T-helper 2 cell treated with Interferon-gamma antibody and Interleukin-4, amounts not matched to agents 5 μg/mL and 100 μg/mL, for 36 hours (primary cell): ENCODE results near the gene ASF1B.
"Not testable (repeated sequence)": the region's sequence is repeated elsewhere in the genome, so short reads cannot be mapped to it uniquely, and the experiment has no call there.

ENCODE experiments used
- DNase-seq: peaks from one replicate; pipeline ENCODE4 v3.0.0; 2021; ENCODE audit warnings: low spot score
- H3K27ac Mint-ChIP-seq: one replicate; pipeline ENCODE4 v1.8.0; 2021; ENCODE audit warnings: mild to moderate bottlenecking, mixed read lengths
- H3K27me3 Mint-ChIP-seq: one replicate; pipeline ENCODE4 v1.8.0; 2021; ENCODE audit warnings: low read depth, mixed read lengths
- H3K36me3 Mint-ChIP-seq: one replicate; pipeline ENCODE4 v1.8.0; 2021; ENCODE audit warnings: low read depth, mixed read lengths
- H3K4me1 Mint-ChIP-seq: one replicate; pipeline ENCODE4 v1.8.0; 2021; ENCODE audit warnings: low read depth, mixed read lengths
- H3K4me3 Mint-ChIP-seq: one replicate; pipeline ENCODE4 v1.8.0; 2022; ENCODE audit warnings: mild to moderate bottlenecking, moderate library complexity, mixed read lengths
- H3K9me3 Mint-ChIP-seq: one replicate; pipeline ENCODE4 v1.8.0; 2021; ENCODE audit warnings: mixed read lengths

ASF1B gene

GRCh38 chr19:14136509-14137281 lies at the start of gene ASF1B:
TSS of gene ASF1B (minus strand) at chr19:14136589. CDS start at chr19:14136456, 133 bp downstream.
- peak; percentile 99 for DNase-seq

GRCh38 chr19:14185691-14186090 lies 49.3 kb upstream of the ASF1B start:
- H3K4me3 Mint-ChIP-seq, H3K4me1 Mint-ChIP-seq, H3K27ac Mint-ChIP-seq: not testable (repeated sequence)

More at GRCh38 chr19:14136509-14137281, at the start of gene ASF1B:
- Mint-ChIP-seq H3K36me3 (peaks cover 32% of the 10 kb centered on the region), H3K9me3 (no peaks in the 10 kb centered on the region), H3K27me3 (no peaks in the 10 kb centered on the region), H3K4me1 (peaks cover 27% of the 10 kb centered on the region), H3K4me3 (peak within 1 kb of the TSS; percentile 85), H3K27ac (peak within 1 kb of the TSS; percentile 96)

GRCh38 chr19:14185158-14185557 lies 48.8 kb upstream of the ASF1B start:
- DNase-seq, result no peak
- no peak overlapping the region for H3K4me3 Mint-ChIP-seq
- H3K9me3 Mint-ChIP-seq, result no peaks in the 10 kb centered on the region
- no peaks in the 10 kb centered on the region for H3K27me3 Mint-ChIP-seq
- H3K36me3 Mint-ChIP-seq, result no peaks in the 10 kb centered on the region
- H3K4me1 Mint-ChIP-seq, result peaks cover under 1% of the 10 kb centered on the region
- H3K27ac Mint-ChIP-seq, result no peak overlapping the region

More at GRCh38 chr19:14185691-14186090, 49.3 kb upstream of the ASF1B start:
- not testable (repeated sequence) for DNase-seq, H3K27me3 Mint-ChIP-seq, H3K36me3 Mint-ChIP-seq, H3K9me3 Mint-ChIP-seq

- Mint-ChIP-seq H3K4me1 (no peaks in the 10 kb centered on the region), H3K27me3 (no peaks in the 10 kb centered on the region), H3K9me3 (no peaks in the 10 kb centered on the region), H3K36me3 (no peaks in the 10 kb centered on the region), H3K27ac (no peak overlapping the region), H3K4me3 (no peak overlapping the region)
- no peak for DNase-seq
Observed at GRCh38 chr19:14183741-14184350, 47.5 kb upstream of the ASF1B start.

GRCh38 chr19:14182476-14182875 lies 46.1 kb upstream of the ASF1B start:
- H3K27ac Mint-ChIP-seq, result no peak overlapping the region

GRCh38 chr19:14181906-14182305 lies 45.5 kb upstream of the ASF1B start:
- Mint-ChIP-seq H3K27me3 (no peaks in the 10 kb centered on the region), H3K36me3 (no peaks in the 10 kb centered on the region), H3K4me1 (no peaks in the 10 kb centered on the region), H3K27ac (no peak overlapping the region), H3K4me3 (no peak overlapping the region), H3K9me3 (no peaks in the 10 kb centered on the region)
- DNase-seq, result no peak

More at GRCh38 chr19:14182476-14182875, 46.1 kb upstream of the ASF1B start:
- Mint-ChIP-seq H3K4me1 (no peaks in the 10 kb centered on the region), H3K9me3 (no peaks in the 10 kb centered on the region), H3K27me3 (no peaks in the 10 kb centered on the region), H3K36me3 (no peaks in the 10 kb centered on the region), H3K4me3 (no peak overlapping the region)
- DNase-seq, result no peak

GRCh38 chr19:14181199-14181598 lies 44.8 kb upstream of the ASF1B start:
- H3K9me3 Mint-ChIP-seq, DNase-seq, H3K4me3 Mint-ChIP-seq, H3K36me3 Mint-ChIP-seq, H3K4me1 Mint-ChIP-seq, H3K27me3 Mint-ChIP-seq, H3K27ac Mint-ChIP-seq: not testable (repeated sequence)

GRCh38 chr19:14177496-14178074 lies 41.2 kb upstream of the ASF1B start:
- Mint-ChIP-seq H3K27ac (no peak overlapping the region), H3K4me3 (no peak overlapping the region), H3K4me1 (peaks cover 3% of the 10 kb centered on the region), H3K36me3 (no peaks in the 10 kb centered on the region), H3K9me3 (no peaks in the 10 kb centered on the region), H3K27me3 (no peaks in the 10 kb centered on the region)
- no peak for DNase-seq

- H3K36me3 Mint-ChIP-seq, result peaks cover 5% of the 10 kb centered on the region
- no peak overlapping the region for H3K4me3 Mint-ChIP-seq
- no peak for DNase-seq
- H3K9me3 Mint-ChIP-seq, result no peaks in the 10 kb centered on the region
- peaks cover 3% of the 10 kb centered on the region for H3K4me1 Mint-ChIP-seq
- no peaks in the 10 kb centered on the region for H3K27me3 Mint-ChIP-seq
- H3K27ac Mint-ChIP-seq, result no peak overlapping the region
Observed at GRCh38 chr19:14175351-14175792, 39.0 kb upstream of the ASF1B start.

GRCh38 chr19:14174883-14175282 lies 38.5 kb upstream of the ASF1B start:
- H3K9me3 Mint-ChIP-seq, result no peaks in the 10 kb centered on the region
- peaks cover 8% of the 10 kb centered on the region for H3K36me3 Mint-ChIP-seq
- peaks cover 3% of the 10 kb centered on the region for H3K4me1 Mint-ChIP-seq
- no peak for DNase-seq
- no peak overlapping the region for H3K4me3 Mint-ChIP-seq
- no peak overlapping the region for H3K27ac Mint-ChIP-seq
- no peaks in the 10 kb centered on the region for H3K27me3 Mint-ChIP-seq

- Mint-ChIP-seq H3K9me3 (no peaks in the 10 kb centered on the region), H3K36me3 (peaks cover 12% of the 10 kb centered on the region), H3K27ac (no peak overlapping the region), H3K27me3 (no peaks in the 10 kb centered on the region), H3K4me1 (peaks cover 12% of the 10 kb centered on the region), H3K4me3 (no peak overlapping the region)
- DNase-seq, result no peak
Observed at GRCh38 chr19:14168993-14169392, 32.6 kb upstream of the ASF1B start.

- Mint-ChIP-seq H3K4me3 (peak overlapping the region; percentile 4), H3K4me1 (peaks cover 12% of the 10 kb centered on the region), H3K27me3 (no peaks in the 10 kb centered on the region), H3K27ac (peak overlapping the region; percentile 59), H3K36me3 (peaks cover 12% of the 10 kb centered on the region), H3K9me3 (no peaks in the 10 kb centered on the region)
- DNase-seq, result no peak
Observed at GRCh38 chr19:14168259-14168972, 32.0 kb upstream of the ASF1B start.

- no peak for DNase-seq
- peaks cover 12% of the 10 kb centered on the region for H3K36me3 Mint-ChIP-seq
- no peaks in the 10 kb centered on the region for H3K27me3 Mint-ChIP-seq
- no peak overlapping the region for H3K27ac Mint-ChIP-seq
- peak overlapping the region; percentile 41 for H3K4me3 Mint-ChIP-seq
- H3K9me3 Mint-ChIP-seq, result no peaks in the 10 kb centered on the region
- H3K4me1 Mint-ChIP-seq, result peaks cover 12% of the 10 kb centered on the region
Observed at GRCh38 chr19:14167576-14168138, 31.3 kb upstream of the ASF1B start.
